GM21381 (cell line): ENCODE data around the gene USP6NL.
A peak's percentile ranks its signal among the peaks of the same experiment; 100 is the strongest.

Experiments used
- ATAC-seq: cut with Tn5 transposase; IDR thresholded peaks from one replicate; pipeline ENCODE4 v1.9.1; 2021; ENCODE audit warnings: mild to moderate bottlenecking, moderate library complexity; ENCODE audit not compliant: unreplicated experiment

Gene USP6NL

DNA sequence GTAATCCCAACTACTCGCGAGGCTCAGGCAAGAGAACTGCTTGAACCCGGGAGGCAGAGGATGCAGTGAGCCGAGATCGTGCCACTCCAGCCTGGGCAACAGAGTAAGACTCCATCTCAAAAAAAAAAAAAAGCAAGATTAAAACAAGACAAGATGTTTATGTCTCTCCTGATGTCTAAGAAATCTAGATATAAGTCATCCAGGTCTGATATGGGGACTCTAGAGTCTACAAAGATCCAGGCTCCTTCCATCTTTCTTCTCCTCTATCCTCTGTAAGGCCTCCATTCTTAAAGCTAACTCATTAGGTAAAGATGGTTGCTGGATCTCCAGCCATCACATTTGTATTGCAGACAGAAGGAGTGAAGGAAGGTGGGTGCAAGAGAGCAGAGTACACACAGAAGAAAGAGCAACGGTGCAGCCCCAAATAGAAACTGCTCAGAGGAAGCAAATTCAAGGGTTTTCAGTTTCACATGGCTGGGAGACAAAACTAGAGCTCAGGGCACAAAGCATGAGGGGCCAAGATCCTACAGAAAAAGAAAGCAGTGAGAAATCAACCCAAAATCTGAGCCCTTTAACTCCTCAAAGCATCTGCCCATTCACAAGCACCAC lies 57.6 kb downstream of the USP6NL start:
- peak; percentile 79 for ATAC-seq

DNA sequence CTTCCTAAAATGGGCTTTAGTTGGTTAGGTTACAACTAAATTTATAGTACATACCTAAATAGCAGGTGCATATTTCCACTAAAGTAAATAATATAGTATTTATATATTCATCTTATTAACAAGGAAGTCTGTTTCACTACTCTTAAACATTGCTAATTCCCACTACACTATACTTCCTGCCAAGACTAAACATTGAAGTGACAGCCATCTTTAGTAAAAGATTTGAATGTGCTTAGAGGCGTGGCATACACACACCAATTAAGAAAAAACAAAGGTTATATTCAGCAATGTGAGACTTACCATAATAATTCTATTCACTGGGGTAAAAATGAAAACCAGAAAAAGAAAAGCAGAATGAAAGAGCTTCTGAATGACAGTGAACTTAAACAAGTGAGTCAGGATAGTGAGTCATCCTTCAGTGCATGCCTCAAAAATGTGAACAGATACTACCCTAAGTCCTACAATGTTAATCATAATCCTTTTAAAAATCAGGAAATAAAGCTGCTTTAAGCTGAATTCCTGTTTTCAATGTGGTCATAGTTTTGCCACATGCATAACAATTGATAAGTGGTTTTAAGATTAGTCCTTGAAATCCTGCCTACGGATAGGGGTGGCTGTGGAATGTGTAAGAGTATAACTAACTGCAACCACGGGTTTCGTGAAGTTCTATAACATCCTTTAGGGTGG lies 59.4 kb downstream of the USP6NL start:
- no peak for ATAC-seq

DNA sequence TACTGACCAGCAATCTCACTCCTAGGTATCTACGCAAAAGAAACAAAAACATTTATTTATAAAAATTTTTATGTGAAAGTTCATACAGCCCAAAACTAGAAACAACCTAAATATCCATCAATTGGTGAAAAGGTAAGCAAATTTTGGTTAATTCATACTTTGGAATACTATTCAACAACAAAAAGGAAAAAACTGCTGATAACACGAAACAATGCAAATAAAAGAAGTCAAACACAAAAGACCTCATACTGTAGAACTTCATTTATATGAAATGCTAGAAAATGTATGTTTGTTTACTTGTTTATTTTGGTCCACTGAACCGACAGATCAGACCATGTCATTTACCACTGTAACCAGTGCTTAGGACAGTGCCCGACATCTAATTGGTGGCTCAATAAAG lies 60.3 kb downstream of the USP6NL start:
- ATAC-seq: no peak

DNA sequence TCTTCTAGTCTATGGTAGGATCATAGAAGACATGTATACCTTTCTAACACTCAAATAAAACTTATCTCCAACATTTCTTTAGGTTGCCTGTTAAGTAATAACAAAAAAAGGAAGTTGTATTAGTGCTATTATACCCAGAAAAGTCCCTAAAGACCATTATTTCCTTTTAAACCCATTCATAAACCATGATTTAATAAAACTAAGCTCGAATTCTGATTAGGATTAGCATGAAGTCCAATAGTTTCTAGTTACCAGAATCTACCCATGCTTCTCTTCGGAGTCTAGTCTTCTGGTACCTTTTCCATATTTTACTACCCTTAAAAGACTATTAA lies 62.7 kb downstream of the USP6NL start:
- ATAC-seq: no peak

DNA sequence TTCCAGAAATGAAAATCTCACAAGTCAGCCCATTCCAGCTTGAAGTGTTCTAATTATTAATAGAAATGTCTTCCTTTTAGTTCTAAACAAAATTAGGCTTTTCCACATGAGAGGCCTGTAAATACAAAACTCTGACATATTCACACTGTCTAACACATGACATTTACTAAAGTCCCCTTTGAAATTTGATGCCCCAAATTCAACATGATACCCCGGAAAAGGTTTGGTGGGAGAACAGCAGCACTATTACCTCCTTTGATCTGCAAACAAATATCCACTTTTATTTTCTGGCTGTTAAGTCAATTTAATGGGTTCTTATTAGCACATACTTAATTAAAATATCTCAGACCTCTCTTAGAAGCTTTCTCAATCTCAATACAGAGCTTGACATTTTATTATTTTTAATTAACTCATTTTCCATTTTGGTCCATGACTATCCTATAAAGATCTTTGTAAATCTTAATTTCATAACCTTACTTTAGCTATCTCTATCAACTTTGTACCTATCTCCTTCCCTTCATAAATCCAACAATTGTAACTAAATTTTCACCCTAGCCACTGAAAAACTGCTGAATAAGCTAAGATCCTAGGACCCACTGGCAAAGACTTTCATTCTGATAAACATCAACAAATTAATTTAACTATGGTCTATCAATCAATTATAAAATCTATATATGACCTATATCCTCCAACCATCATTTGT lies 63.2 kb downstream of the USP6NL start:
- no peak for ATAC-seq

DNA sequence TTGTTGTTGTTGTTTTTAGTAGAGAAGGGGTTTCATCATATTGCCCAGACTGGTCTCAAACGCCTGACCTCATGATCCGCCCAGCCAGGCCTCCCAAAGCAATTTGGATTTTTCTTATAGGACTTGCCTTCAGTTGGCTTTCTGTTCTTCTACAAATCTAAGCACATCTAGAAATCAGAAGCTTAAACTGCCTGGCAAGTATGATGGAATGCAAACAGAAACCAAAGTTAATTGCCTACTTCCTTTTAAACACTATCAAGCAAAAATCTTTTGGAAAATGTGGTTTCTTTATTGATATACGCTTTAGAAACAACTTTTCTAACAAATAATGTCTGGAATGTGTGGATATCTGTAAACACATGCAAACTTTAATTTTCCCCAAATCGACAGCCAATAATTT lies 64.9 kb downstream of the USP6NL start:
- ATAC-seq: no peak

DNA sequence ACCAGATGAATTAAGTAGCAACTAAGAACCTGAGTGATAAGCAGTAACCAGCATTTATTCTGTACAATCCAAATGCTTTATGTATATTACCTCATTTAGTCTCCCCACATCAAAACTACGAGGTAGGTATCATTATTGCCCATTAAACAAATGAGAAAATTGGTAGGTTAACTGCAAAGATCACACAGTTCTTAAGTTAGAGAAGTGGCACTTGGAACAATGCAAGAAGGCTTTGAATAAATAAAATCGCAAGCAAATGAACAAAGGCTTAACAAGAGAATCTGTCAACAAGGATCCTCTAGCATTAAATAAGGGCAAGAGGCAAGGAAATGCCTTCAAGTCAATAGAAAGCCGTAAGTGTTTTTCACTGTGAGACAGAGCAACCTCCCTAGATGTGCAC lies 70.2 kb downstream of the USP6NL start:
- ATAC-seq: no peak

DNA sequence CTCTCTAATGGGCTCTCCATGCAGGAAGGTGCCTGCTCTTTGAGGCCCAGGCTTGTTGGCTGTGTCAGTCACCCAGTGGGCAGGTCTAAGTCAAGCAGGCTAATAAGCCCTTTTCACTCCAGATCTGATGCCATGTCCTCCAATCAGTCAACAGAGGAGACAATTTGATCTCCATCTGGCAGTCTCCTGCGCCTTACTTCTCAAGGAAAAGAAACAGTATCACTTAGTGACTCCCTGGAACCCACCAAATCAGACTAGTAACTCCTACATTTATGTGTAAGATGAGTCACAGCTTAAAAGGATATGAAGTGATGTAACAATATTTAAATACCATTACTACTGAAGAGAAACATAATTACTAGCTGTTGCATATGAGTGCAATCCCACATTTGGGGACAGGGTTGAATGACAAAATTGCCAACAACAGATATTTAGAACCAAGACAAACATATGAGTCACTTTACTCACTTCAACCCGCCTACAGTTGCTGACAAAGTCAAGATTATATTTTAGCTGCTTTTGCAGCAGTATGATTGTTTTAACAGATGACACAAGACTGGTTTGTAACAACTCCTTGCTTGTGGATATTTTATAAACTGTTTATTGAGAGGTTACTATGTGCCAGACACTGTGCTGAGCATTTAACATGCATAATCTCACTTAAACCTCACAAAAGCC lies 72.1 kb downstream of the USP6NL start:
- ATAC-seq: no peak

DNA sequence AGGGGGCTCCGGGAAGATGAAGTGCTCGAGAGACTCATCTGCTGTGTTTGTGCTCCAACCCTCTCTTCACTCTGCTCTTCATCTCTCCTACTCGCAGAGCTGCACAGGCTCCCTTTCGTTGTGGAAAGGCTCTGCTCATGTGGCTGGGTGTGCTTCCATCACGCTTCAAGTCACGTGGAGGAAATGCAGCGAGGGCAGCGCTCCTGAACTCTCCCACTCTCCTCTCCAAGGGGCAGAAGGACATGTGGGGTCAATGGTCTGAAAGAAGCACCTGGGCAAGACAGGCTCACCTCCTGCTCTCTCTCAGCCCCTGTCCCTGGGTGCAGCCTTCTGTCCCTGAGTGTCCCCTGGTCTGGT lies 72.6 kb downstream of the USP6NL start:
- no peak for ATAC-seq

DNA sequence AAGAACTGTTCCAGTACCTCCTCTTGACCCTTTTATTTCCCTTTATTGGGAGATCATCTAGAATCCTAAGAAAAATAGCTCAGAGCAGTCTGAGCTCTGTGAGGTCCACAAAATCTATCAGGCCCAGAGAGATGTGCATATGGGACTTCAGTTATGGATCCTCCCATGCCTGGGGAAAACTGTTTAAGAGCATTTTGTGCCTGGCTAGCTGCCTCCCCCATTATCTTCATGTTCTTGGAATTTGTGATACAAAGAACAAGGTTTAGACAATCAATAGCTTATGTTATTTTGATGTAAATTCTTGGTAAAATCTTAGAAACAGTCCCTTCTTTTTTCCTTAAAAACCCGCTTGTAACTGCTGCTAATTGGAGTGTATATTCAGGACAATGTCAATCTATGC lies 75.2 kb downstream of the USP6NL start:
- no peak for ATAC-seq

DNA sequence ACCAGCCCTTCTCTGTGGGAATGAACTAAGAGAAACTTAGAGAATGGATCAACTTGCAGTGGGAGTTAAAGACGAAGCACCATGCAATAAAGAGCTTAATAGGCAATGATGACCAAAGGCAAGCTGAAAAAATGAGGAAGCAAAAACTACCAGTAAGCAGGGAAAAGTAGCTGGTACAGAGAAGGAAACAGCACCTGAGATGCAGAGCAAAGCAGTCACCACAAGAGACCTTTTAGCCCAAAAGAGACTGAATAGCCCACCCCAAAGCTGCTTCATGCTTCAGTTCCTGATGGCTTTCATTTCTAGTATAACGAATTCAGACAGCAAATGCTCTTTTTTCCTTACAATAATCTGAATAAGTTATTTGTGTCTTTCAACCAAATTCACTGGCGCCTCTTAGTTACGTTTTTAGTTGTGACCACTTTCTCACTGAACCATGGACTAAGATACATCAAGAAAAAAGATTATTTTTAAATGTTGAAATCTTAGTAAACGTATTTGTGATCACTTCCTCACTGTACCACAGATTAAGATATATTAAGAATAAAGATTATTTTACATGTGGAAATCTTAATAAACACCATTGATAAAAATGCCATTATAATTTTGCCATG lies 76.0 kb downstream of the USP6NL start:
- ATAC-seq: peak; percentile 40

DNA sequence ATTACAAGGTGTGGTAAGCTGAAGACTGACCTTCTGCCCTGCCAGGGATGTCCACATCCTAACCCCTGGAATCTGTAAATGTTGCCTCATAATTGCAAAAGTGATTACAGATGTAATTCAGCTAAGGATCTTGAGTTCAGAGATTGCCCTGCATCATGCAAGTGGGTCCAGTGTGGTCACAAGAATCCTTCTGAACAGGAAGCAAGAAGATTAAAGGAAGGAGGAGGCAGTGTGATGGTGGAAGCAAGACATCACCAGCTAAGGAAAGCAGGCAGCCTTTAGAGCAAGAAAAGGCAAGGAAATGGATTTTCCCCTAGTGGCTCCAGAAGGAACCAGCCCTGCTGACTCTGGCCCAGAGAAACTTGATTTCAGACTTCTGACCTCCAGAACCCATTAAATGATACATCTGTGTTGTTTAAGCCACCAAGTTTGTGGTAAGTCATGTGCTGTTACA lies 78.1 kb downstream of the USP6NL start:
- no peak for ATAC-seq

DNA sequence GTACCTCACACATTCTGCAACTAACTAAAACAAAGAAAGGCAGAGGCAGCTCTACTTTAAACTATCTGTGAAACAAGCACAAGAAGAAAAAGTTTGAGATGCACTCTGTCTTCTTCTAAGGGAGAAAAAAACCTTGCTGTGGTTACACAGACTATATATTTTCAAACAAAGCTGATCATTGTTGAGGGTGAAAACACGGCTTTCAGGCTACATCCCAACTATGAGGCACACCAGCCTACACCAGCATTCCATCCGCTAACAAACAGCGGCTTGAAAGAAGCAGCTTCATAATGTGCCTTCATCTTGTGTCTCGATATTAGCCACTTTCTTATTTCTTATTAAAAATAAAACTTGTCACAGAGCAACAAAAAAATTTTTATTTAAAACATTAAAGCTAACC lies 79.1 kb downstream of the USP6NL start:
- ATAC-seq: no peak

DNA sequence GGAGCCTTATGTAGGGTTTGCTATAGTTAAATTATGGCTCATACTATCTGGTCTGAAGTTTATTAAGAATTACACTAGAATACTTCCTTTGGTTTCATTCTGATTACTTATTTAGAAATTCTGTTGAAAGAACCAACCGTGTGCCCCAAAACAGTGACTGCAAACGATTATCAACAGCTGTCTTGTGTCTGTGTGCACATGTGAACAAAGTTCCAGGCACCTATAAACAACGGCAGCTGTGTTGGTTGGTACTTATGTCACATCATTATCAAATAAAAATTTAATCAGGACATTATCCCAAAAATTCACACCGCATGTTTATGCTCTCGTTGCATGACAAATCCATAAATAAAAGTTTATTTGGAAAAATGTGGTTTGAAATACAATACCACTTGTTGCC lies 80.6 kb downstream of the USP6NL start:
- ATAC-seq: no peak

DNA sequence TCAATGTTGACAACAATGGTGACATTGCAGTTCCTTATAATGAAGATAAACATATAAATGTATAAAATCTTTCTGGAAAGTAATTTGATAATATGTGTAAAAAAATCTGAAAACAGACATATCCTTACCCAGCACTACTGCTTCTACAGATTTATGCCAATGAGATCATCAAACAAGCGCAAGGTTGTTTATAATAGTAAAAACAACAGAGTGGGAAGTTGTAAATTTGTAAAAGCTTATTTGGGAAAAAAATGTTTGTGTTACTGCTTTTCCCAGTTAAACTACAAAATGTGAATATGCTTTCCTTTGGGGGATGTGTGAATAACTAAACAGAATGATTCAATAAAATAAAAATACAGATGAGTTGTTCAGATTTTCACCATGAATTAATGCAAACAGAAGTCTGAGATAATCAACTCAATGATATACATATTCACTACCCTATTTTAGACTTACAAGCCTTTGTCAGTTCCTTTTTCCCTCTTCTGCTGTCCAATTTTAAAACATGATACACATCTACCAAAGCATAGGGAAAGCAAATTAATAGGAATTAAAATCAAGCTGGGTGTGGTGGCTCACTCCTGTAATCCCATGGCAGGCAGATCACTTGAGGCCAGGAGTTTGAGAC lies 82.1 kb downstream of the USP6NL start:
- no peak for ATAC-seq

DNA sequence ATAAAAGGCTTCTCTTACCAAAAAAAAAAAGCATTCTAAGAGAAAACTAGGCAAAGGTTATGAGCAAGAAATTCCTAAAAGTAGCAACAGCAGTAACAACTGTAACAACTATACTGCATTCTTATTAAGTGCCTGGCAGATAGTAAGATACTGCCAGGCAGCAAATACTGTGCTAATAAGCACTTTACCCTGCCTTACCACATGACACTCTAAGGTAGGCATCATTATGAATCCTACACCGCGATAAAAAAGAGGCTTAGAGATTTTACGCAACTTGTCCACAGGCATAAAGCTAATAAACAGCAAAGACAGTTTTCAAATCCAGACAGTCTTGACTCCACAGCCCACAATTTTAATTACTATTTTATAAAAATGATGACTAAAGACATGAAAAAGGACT lies 83.2 kb downstream of the USP6NL start:
- ATAC-seq: no peak

DNA sequence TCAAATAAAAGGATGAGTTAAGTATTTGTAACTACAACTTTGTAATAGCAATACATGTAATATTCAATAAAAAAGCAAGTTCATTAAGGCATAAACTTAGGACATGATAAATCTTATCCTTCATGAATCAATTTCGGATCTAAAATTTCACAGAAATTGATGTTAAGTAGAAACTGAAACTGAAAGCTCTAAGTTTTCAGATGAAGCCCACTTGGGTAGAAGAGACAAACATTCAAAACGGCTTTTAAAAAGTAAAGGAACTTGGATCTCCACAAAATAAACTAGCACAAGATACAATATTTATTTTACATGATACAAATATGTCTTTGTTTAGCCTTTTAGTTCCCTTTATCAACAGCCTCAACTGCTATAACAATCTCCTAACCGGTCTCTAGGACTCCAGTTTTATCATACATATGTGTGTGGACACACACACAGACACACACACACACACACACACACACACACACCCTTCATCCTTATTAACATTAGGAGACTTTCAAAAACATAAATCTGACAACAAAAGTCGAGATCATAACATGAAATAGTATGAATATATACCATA lies 83.7 kb downstream of the USP6NL start:
- no peak for ATAC-seq

DNA sequence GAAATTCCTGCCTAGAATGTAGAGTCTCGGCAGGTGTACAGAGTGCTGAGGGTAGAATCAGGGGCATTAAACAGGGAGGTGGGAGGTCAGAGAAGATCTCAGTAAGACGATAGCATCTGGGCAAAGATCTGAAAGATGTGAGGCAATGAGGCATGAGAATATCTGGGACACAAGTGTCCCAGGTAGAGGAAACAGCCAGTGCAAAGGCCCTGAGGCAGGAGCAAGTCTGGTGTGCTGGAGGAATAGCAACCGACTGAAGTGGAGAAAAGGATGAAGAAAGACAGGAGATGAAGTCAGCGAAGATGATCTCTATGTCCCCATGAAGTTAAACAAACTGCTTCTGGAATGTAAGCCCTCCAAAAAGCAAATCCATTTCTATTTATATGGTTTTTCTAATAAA lies 84.4 kb downstream of the USP6NL start:
- no peak for ATAC-seq

DNA sequence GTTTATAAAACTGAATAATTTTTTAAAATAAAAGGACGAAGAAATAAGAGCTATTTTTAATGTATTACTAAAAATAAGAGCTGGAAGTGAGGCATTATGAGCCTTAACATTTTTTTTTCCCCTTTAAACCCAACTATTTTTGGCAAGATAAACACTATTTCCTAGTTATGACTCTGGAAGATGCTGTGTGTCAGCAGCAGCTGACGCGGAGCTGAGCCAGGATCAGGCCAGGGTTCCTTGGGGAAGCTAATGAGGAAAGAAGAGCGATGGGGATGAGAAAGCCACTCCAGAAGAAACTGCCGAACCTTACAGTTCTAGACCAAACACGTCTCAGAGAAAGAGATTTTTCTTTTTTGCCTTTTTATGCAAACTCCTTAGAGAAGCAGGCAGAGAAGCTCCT lies 85.9 kb downstream of the USP6NL start:
- no peak for ATAC-seq

DNA sequence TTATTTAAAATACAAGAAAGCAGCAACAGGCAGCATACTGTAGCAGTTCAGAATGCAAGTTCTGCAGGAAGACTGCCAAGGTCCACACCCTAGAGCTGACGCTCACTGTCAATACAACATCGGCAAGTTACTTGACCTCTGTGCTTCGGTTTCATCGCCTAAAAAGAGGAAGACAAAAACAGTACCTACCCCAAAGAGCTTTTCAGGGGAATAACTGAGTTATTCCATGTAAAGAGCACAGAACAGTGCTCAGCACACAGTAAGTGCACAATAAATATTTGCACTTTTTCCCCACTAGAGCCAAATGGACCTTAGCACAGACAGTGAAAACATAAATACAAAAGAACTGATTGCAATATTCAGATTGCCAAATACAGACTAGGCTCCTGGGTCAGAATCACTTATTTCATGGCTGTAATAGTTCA lies 88.6 kb downstream of the USP6NL start:
- no peak for ATAC-seq

DNA sequence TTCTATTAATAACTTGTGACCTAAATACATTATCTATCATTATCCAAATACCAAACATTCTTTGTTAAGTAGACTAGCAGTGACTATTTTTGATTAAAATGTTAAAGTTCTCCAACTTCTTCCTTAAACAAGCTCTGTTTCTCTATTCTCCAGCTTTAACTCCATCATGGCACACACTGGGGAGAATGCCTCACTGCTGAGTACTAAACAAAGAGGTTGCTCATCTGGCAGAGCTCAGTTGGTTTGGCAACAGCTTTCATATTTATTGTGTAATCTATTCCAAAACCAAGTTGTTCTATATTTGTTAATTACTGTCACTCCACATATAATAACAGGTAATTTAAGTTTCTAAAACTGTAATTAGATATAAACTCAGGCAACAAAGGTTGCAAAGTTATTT lies 89.6 kb downstream of the USP6NL start:
- no peak for ATAC-seq
